Subcutaneous preadipocyte (primary cell): ENCODE measurements around the gene KRTAP2-3. TPM values are rescaled to one million over a fixed set of nuclear protein-coding genes. Genes with fewer than 3 reads are reported as not detected.

ENCODE experiments used
- total RNA-seq: library from RNA; depleted of rRNA; stranded (reverse); fragments of >200 nt; gene quantifications from 2 replicates; pipeline ENCODE4 v1.2.3, GENCODE V29; 2012

Gene KRTAP2-3
- not detected in 2 replicates for total RNA-seq

GRCh38 chr17:41060052-41060604, at the start of gene KRTAP2-3:
TSS of gene KRTAP2-3 (minus strand) at chr17:41060114. CDS start at chr17:41060050, 64 bp downstream.

GRCh38 chr17:41105347-41105746, 45.4 kb upstream of the KRTAP2-3 start, which contains the start of gene KRTAP4-9:
TSS of gene KRTAP4-9 (plus strand) at chr17:41105389. CDS start at chr17:41105389, 0 bp downstream.

GRCh38 chr17:41101586-41102259, 41.8 kb upstream of the KRTAP2-3 start, which contains the start of gene KRTAP4-16:
TSS of gene KRTAP4-16 (minus strand) at chr17:41102209. CDS start at chr17:41102209, 0 bp downstream.

GRCh38 chr17:41098042-41098441, 38.1 kb upstream of the KRTAP2-3 start, which contains the start of gene KRTAP4-8:
TSS of gene KRTAP4-8 (minus strand) at chr17:41098142. CDS start at chr17:41098084, 58 bp downstream.

GRCh38 chr17:41084100-41084856, 24.4 kb upstream of the KRTAP2-3 start, which contains the start of gene KRTAP4-7:
TSS of gene KRTAP4-7 (plus strand) at chr17:41084150. CDS start at chr17:41084207, 57 bp downstream.

GRCh38 chr17:41065829-41066624, 6.1 kb upstream of the KRTAP2-3 start, which contains the start of gene KRTAP2-4:
TSS of gene KRTAP2-4 (minus strand) at chr17:41065879. CDS start at chr17:41065845, 34 bp downstream.

GRCh38 chr17:41055130-41055529, 4.8 kb downstream of the KRTAP2-3 start, which contains the start of gene KRTAP2-2:
TSS of gene KRTAP2-2 (minus strand) at chr17:41055230. CDS start at chr17:41055211, 19 bp downstream.

GRCh38 chr17:41046735-41047465, 13.0 kb downstream of the KRTAP2-3 start, which contains the start of gene KRTAP2-1:
TSS of gene KRTAP2-1 (minus strand) at chr17:41047316. CDS start at chr17:41047267, 49 bp downstream.

GRCh38 chr17:41040783-41041571, 18.9 kb downstream of the KRTAP2-3 start, which contains the start of gene KRTAP1-1:
TSS of gene KRTAP1-1 (minus strand) at chr17:41041450. CDS start at chr17:41041397, 53 bp downstream.

GRCh38 chr17:41034346-41034935, 25.5 kb downstream of the KRTAP2-3 start, which contains the start of gene KRTAP1-3:
TSS of gene KRTAP1-3 (minus strand) at chr17:41034874. CDS start at chr17:41034821, 53 bp downstream.

GRCh38 chr17:41029633-41030245, 30.2 kb downstream of the KRTAP2-3 start, which contains the start of gene KRTAP1-4:
TSS of gene KRTAP1-4 (minus strand) at chr17:41030195. CDS start at chr17:41030078, 117 bp downstream.

GRCh38 chr17:41026715-41027471, 33.0 kb downstream of the KRTAP2-3 start, which contains the start of gene KRTAP1-5:
TSS of gene KRTAP1-5 (minus strand) at chr17:41027208. CDS start at chr17:41027155, 53 bp downstream.

Other genes starting within 250 kb of the KRTAP2-3 start
- 0.37 and 2.2 TPM in 2 replicates for gene KRT10, start 237.5 kb downstream of the KRTAP2-3 start, total RNA-seq
- gene KRT12, start 192.9 kb downstream of the KRTAP2-3 start, total RNA-seq = not detected in 2 replicates
- gene KRT20, start 174.9 kb downstream of the KRTAP2-3 start, total RNA-seq = not detected in 2 replicates
- not detected in 2 replicates for gene KRT23, start 122.5 kb downstream of the KRTAP2-3 start, total RNA-seq
- gene KRT39, start 93.2 kb downstream of the KRTAP2-3 start, total RNA-seq = not detected in 2 replicates
- not detected in 2 replicates for gene KRT40, start 75.8 kb downstream of the KRTAP2-3 start, total RNA-seq
- gene KRTAP3-3, start 66.0 kb downstream of the KRTAP2-3 start, total RNA-seq = not detected in 2 replicates
- gene KRTAP3-2, start 60.2 kb downstream of the KRTAP2-3 start, total RNA-seq = not detected in 2 replicates
- gene KRTAP3-1, start 51.0 kb downstream of the KRTAP2-3 start, total RNA-seq = not detected in 2 replicates
- gene KRTAP1-5, start 32.9 kb downstream of the KRTAP2-3 start, total RNA-seq = 1.1 and 1.6 TPM in 2 replicates
- gene KRTAP1-4, start 29.9 kb downstream of the KRTAP2-3 start, total RNA-seq = not detected in 2 replicates
- gene KRTAP1-3, start 25.2 kb downstream of the KRTAP2-3 start, total RNA-seq = not detected in 2 replicates
- not detected in 2 replicates for gene KRTAP1-1, start 18.7 kb downstream of the KRTAP2-3 start, total RNA-seq
- not detected in 2 replicates for gene KRTAP2-1, start 12.8 kb downstream of the KRTAP2-3 start, total RNA-seq
- not detected in 2 replicates for gene KRTAP2-2, start 4.9 kb downstream of the KRTAP2-3 start, total RNA-seq
- gene KRTAP2-4, start 5.8 kb upstream of the KRTAP2-3 start, total RNA-seq = not detected in 2 replicates
- not detected in 2 replicates for gene KRTAP4-7, start 24.0 kb upstream of the KRTAP2-3 start, total RNA-seq
- gene KRTAP4-8, start 38.0 kb upstream of the KRTAP2-3 start, total RNA-seq = not detected in 2 replicates
- gene KRTAP4-16, start 42.1 kb upstream of the KRTAP2-3 start, total RNA-seq = not detected in 2 replicates
- gene KRTAP4-9, start 45.3 kb upstream of the KRTAP2-3 start, total RNA-seq = not detected in 2 replicates
- gene KRTAP4-11, start 58.3 kb upstream of the KRTAP2-3 start, total RNA-seq = not detected in 2 replicates
- not detected in 2 replicates for gene KRTAP4-12, start 64.1 kb upstream of the KRTAP2-3 start, total RNA-seq
- not detected in 2 replicates for gene KRTAP4-6, start 80.4 kb upstream of the KRTAP2-3 start, total RNA-seq
- not detected in 2 replicates for gene KRTAP4-5, start 89.7 kb upstream of the KRTAP2-3 start, total RNA-seq
- gene KRTAP4-4, start 100.6 kb upstream of the KRTAP2-3 start, total RNA-seq = not detected in 2 replicates
- gene KRTAP4-3, start 108.1 kb upstream of the KRTAP2-3 start, total RNA-seq = not detected in 2 replicates
- not detected in 2 replicates for gene KRTAP4-2, start 118.1 kb upstream of the KRTAP2-3 start, total RNA-seq
- not detected in 2 replicates for gene KRTAP4-1, start 124.8 kb upstream of the KRTAP2-3 start, total RNA-seq
- gene KRTAP9-1, start 129.8 kb upstream of the KRTAP2-3 start, total RNA-seq = not detected in 2 replicates
- gene KRTAP9-2, start 166.5 kb upstream of the KRTAP2-3 start, total RNA-seq = not detected in 2 replicates
- gene KRTAP9-3, start 172.3 kb upstream of the KRTAP2-3 start, total RNA-seq = not detected in 2 replicates
- not detected in 2 replicates for gene KRTAP9-8, start 177.9 kb upstream of the KRTAP2-3 start, total RNA-seq
- not detected in 2 replicates for gene KRTAP9-4, start 189.6 kb upstream of the KRTAP2-3 start, total RNA-seq
- not detected in 2 replicates for gene KRTAP9-9, start 195.3 kb upstream of the KRTAP2-3 start, total RNA-seq
- not detected in 2 replicates for gene KRTAP9-6, start 205.3 kb upstream of the KRTAP2-3 start, total RNA-seq
- gene KRTAP9-7, start 215.6 kb upstream of the KRTAP2-3 start, total RNA-seq = not detected in 2 replicates
- not detected in 2 replicates for gene KRTAP29-1, start 242.7 kb upstream of the KRTAP2-3 start, total RNA-seq
- gene KRTAP16-1, start 249.2 kb upstream of the KRTAP2-3 start, total RNA-seq = not detected in 2 replicates